ENCODE results near the gene GRAPL. TPM values are rescaled to one million over a fixed set of nuclear protein-coding genes. Genes with fewer than 3 reads are reported as not detected.
"Not testable (repeated sequence)": the region's sequence is repeated elsewhere in the genome, so short reads cannot be mapped to it uniquely, and the experiment has no call there.

GRAPL gene
- polyA plus RNA-seq, 3 donors, result 0.56 to 3.5 TPM; not detected in 1

GRCh38 chr17:19137959-19138358 is 10.6 kb downstream of the GRAPL start:
- H3K79me2 ChIP-seq (ENCODE audit: insufficient read depth, low read length); H3K27ac ChIP-seq (ENCODE audit: low read depth in 1 of 2, low read length in 2 of 2); H3K9me3 ChIP-seq (replicated peaks in 1 of 2; ENCODE audit: control insufficient read depth in 1 of 2, insufficient read depth in 1 of 2, low read length in 2 of 2); H3K4me3 Mint-ChIP-seq; H3K27me3 Mint-ChIP-seq (ENCODE audit: low read depth in 3 of 3); H3K4me1 Mint-ChIP-seq; H3K36me3 Mint-ChIP-seq; H3K9me3 Mint-ChIP-seq; H4K20me1 ChIP-seq (ENCODE audit: insufficient read depth, low read length); DNase-seq; H3K9ac ChIP-seq (ENCODE audit: insufficient read depth, low read length, poor library complexity, severe bottlenecking); intact Hi-C loops (cut with micrococcal nuclease); H2AFZ ChIP-seq (ENCODE audit: insufficient read depth, low read depth, low read length, poor library complexity, severe bottlenecking); H3K4me1 ChIP-seq (ENCODE audit: control insufficient read depth in 1 of 2, insufficient read depth in 2 of 2, low read length in 2 of 2); H3K4me2 ChIP-seq (replicated peaks; ENCODE audit: extremely low read depth, low read length, poor library complexity, severe bottlenecking); H3K4me3 ChIP-seq (replicated peaks in 1 of 3; ENCODE audit: low read depth in 2 of 3, low read length in 3 of 3); H3K27me3 ChIP-seq (ENCODE audit: control insufficient read depth in 2 of 2, insufficient read depth in 2 of 2, low read length in 2 of 2); H3K27ac Mint-ChIP-seq; H3K36me3 ChIP-seq (replicated peaks in 1 of 2; ENCODE audit: control insufficient read depth in 1 of 2, insufficient read depth in 2 of 2, low read length in 2 of 2): not testable (repeated sequence)
- no CpG with 5 or more reads among the region's 6 CpGs for WGBS (ENCODE audit: insufficient coverage)

- H3K4me3 ChIP-seq (replicated peaks in 1 of 3; ENCODE audit: low read depth in 2 of 3, low read length in 3 of 3); H3K27me3 Mint-ChIP-seq (ENCODE audit: low read depth in 3 of 3); H4K20me1 ChIP-seq (ENCODE audit: insufficient read depth, low read length); DNase-seq; H2AFZ ChIP-seq (ENCODE audit: insufficient read depth, low read depth, low read length, poor library complexity, severe bottlenecking); H3K4me2 ChIP-seq (replicated peaks; ENCODE audit: extremely low read depth, low read length, poor library complexity, severe bottlenecking); H3K27ac ChIP-seq (ENCODE audit: low read depth in 1 of 2, low read length in 2 of 2); H3K79me2 ChIP-seq (ENCODE audit: insufficient read depth, low read length); H3K4me1 ChIP-seq (ENCODE audit: control insufficient read depth in 1 of 2, insufficient read depth in 2 of 2, low read length in 2 of 2); H3K36me3 ChIP-seq (replicated peaks in 1 of 2; ENCODE audit: control insufficient read depth in 1 of 2, insufficient read depth in 2 of 2, low read length in 2 of 2); H3K9me3 ChIP-seq (replicated peaks in 1 of 2; ENCODE audit: control insufficient read depth in 1 of 2, insufficient read depth in 1 of 2, low read length in 2 of 2); H3K36me3 Mint-ChIP-seq; H3K27ac Mint-ChIP-seq; H3K9ac ChIP-seq (ENCODE audit: insufficient read depth, low read length, poor library complexity, severe bottlenecking); H3K4me3 Mint-ChIP-seq; H3K27me3 ChIP-seq (ENCODE audit: control insufficient read depth in 2 of 2, insufficient read depth in 2 of 2, low read length in 2 of 2); H3K4me1 Mint-ChIP-seq; intact Hi-C loops (cut with micrococcal nuclease); H3K9me3 Mint-ChIP-seq: not testable (repeated sequence)
- WGBS (ENCODE audit: insufficient coverage), result no CpG with 5 or more reads among the region's 30 CpGs
Observed at GRCh38 chr17:19141366-19142155, 14.2 kb downstream of the GRAPL start.

- H3K27ac Mint-ChIP-seq; H3K36me3 ChIP-seq (replicated peaks in 1 of 2; ENCODE audit: control insufficient read depth in 1 of 2, insufficient read depth in 2 of 2, low read length in 2 of 2); H2AFZ ChIP-seq (ENCODE audit: insufficient read depth, low read depth, low read length, poor library complexity, severe bottlenecking); H3K9ac ChIP-seq (ENCODE audit: insufficient read depth, low read length, poor library complexity, severe bottlenecking); DNase-seq; H3K4me1 ChIP-seq (ENCODE audit: control insufficient read depth in 1 of 2, insufficient read depth in 2 of 2, low read length in 2 of 2); H3K4me3 ChIP-seq (replicated peaks in 1 of 3; ENCODE audit: low read depth in 2 of 3, low read length in 3 of 3); H3K27me3 ChIP-seq (ENCODE audit: control insufficient read depth in 2 of 2, insufficient read depth in 2 of 2, low read length in 2 of 2); intact Hi-C loops (cut with micrococcal nuclease); H3K4me2 ChIP-seq (replicated peaks; ENCODE audit: extremely low read depth, low read length, poor library complexity, severe bottlenecking); H3K9me3 ChIP-seq (replicated peaks in 1 of 2; ENCODE audit: control insufficient read depth in 1 of 2, insufficient read depth in 1 of 2, low read length in 2 of 2); H3K27ac ChIP-seq (ENCODE audit: low read depth in 1 of 2, low read length in 2 of 2); H4K20me1 ChIP-seq (ENCODE audit: insufficient read depth, low read length); H3K4me3 Mint-ChIP-seq; H3K9me3 Mint-ChIP-seq; H3K36me3 Mint-ChIP-seq; H3K4me1 Mint-ChIP-seq; H3K79me2 ChIP-seq (ENCODE audit: insufficient read depth, low read length); H3K27me3 Mint-ChIP-seq (ENCODE audit: low read depth in 3 of 3): not testable (repeated sequence)
- TF ChIP-seq CTCF (IDR thresholded peaks at IDR 0.05), result peak; percentile 16
- no CpG with 5 or more reads among the region's 4 CpGs for WGBS (ENCODE audit: insufficient coverage)
Observed at GRCh38 chr17:19142419-19142818, 15.0 kb downstream of the GRAPL start.

- H3K36me3 ChIP-seq (replicated peaks in 1 of 2; ENCODE audit: control insufficient read depth in 1 of 2, insufficient read depth in 2 of 2, low read length in 2 of 2); H2AFZ ChIP-seq (ENCODE audit: insufficient read depth, low read depth, low read length, poor library complexity, severe bottlenecking); H3K27ac Mint-ChIP-seq; H3K4me1 Mint-ChIP-seq; H3K4me3 ChIP-seq (replicated peaks in 1 of 3; ENCODE audit: low read depth in 2 of 3, low read length in 3 of 3); H3K9ac ChIP-seq (ENCODE audit: insufficient read depth, low read length, poor library complexity, severe bottlenecking); H3K4me2 ChIP-seq (replicated peaks; ENCODE audit: extremely low read depth, low read length, poor library complexity, severe bottlenecking); H3K36me3 Mint-ChIP-seq; H3K79me2 ChIP-seq (ENCODE audit: insufficient read depth, low read length); H3K4me1 ChIP-seq (ENCODE audit: control insufficient read depth in 1 of 2, insufficient read depth in 2 of 2, low read length in 2 of 2); DNase-seq; H3K27ac ChIP-seq (ENCODE audit: low read depth in 1 of 2, low read length in 2 of 2); H3K9me3 ChIP-seq (replicated peaks in 1 of 2; ENCODE audit: control insufficient read depth in 1 of 2, insufficient read depth in 1 of 2, low read length in 2 of 2); H3K27me3 Mint-ChIP-seq (ENCODE audit: low read depth in 3 of 3); H4K20me1 ChIP-seq (ENCODE audit: insufficient read depth, low read length); H3K27me3 ChIP-seq (ENCODE audit: control insufficient read depth in 2 of 2, insufficient read depth in 2 of 2, low read length in 2 of 2); intact Hi-C loops (cut with micrococcal nuclease); H3K4me3 Mint-ChIP-seq; H3K9me3 Mint-ChIP-seq: not testable (repeated sequence)
- no CpG with 5 or more reads among the region's 5 CpGs for WGBS (ENCODE audit: insufficient coverage)
Observed at GRCh38 chr17:19143097-19143777, 15.8 kb downstream of the GRAPL start.

Data from CD14-positive monocyte (primary cell).